ENCODE data around the gene CLEC3B. TPM values are rescaled to one million over a fixed set of nuclear protein-coding genes. Genes with fewer than 3 reads are reported as not detected.

The CLEC3B gene
- total RNA-seq, 1 experiment from 2014 or later: not detected

Small RNA genes within 50 kb of the gene (small RNA-seq; reads per million reads assigned to genes)
- gene RNU5B-3P: 0.09 reads per million

Other genes starting within 250 kb of the CLEC3B start
- gene TMEM42, start 164.4 kb upstream of the CLEC3B start, total RNA-seq (2014; rRNA removed; shearing (Covaris generic)): 4.4 and 5.4 TPM in 2 replicates
- gene TGM4, start 151.7 kb upstream of the CLEC3B start, total RNA-seq (2014; rRNA removed; shearing (Covaris generic)): 0.03 TPM in 1 of 2 replicates, not detected in the other
- gene ZDHHC3, start 50.1 kb upstream of the CLEC3B start, total RNA-seq (2014; rRNA removed; shearing (Covaris generic)): 60.7 and 72.8 TPM in 2 replicates
- gene EXOSC7, start 50.1 kb upstream of the CLEC3B start, total RNA-seq (2014; rRNA removed; shearing (Covaris generic)): 69.1 and 71.0 TPM in 2 replicates
- 16.9 and 23.8 TPM in 2 replicates for gene CDCP1, start 120.1 kb downstream of the CLEC3B start, total RNA-seq (2014; rRNA removed; shearing (Covaris generic))
- 248 and 364 TPM in 2 replicates for gene TMEM158, start 200.0 kb downstream of the CLEC3B start, total RNA-seq (2014; rRNA removed; shearing (Covaris generic))

Data from HT1080 (cell line).